GM12801 (cell line): ENCODE results near the gene BET1.

Experiments
- CTCF ChIP-seq: IDR thresholded peaks from one replicate; pipeline ENCODE4 v1.5.1; 2011; ENCODE audit warnings: control low read depth; ENCODE audit not compliant: insufficient read length; ENCODE audit errors: extremely low read depth

The BET1 gene

GRCh38 chr7:93944673-93945072 is 59.5 kb downstream of the BET1 start:
- no peak for TF ChIP-seq CTCF

GRCh38 chr7:93943816-93944540 is 60.2 kb downstream of the BET1 start:
- TF ChIP-seq CTCF: no peak
